HG02759 (cell line): ENCODE measurements around the gene INO80B.
"Not testable (repeated sequence)": the region's sequence is repeated elsewhere in the genome, so short reads cannot be mapped to it uniquely, and the experiment has no call there.

Source experiments
- ATAC-seq: cut with Tn5 transposase; IDR thresholded peaks from one replicate; pipeline ENCODE4 v1.9.1; 2021; ENCODE audit warnings: mild to moderate bottlenecking, moderate library complexity; ENCODE audit not compliant: unreplicated experiment

INO80B gene

DNA sequence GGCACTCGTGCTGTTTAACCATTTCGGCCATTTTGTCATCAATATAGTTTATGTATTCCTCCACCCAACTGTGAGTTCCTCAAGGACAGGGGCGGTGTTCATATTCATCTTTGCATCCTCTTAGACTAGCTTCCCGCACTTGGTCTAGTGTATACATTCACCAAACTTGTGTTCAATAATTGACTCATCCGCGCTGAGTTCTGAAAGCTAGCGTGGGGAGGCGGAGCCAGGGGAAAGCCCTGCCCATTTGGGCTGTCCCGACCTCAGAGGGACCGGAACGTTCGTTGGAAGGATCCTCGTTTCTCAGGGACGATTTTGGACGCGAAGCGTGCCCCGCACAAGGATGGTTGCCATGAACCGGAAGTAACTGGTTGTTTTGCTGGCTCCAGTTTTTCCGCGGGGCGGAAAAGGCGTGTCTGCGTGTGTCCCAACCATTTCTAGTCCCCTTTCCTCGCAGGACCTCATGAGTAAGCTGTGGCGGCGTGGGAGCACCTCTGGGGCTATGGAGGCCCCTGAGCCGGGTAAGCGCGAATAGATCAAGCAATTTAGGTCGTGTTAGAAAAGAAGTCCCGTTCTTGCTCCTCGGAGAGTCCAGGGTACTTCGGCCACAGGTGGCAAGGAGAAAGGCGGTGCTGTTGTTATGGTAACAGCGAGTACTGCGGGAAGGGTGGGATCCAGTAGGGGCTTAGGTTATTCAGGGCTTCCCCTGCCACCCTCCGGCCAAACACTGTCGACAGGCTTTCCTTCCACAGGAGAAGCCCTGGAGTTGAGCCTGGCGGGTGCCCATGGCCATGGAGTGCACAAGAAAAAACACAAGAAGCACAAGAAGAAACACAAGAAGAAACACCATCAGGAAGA lies at the start of gene INO80B:
Gene INO80B, plus strand, starts transcription at position 434 of the 858 bp plus-strand sequence. Its CDS starts 30 bp downstream, at position 464.
- peak; percentile 44 for ATAC-seq

DNA sequence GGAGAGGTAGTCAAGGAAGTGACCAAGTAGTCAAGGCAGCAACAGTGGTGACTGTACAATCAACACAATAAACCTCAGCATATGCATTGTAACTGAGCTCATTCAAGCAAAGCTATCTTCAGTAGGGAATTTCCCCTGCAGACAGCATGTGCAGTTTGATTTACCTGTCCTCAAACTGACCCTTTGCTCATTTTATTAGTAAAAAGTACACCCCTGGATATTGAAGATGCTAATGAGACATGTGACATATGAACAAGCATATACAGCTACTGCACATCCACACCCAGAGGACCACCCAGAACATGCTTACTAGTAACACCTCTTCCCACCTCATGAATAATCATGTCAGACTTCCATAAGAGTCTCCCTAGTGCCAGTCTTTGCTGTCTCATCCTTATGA lies 48.9 kb upstream of the INO80B start:
- ATAC-seq = peak; percentile 81

DNA sequence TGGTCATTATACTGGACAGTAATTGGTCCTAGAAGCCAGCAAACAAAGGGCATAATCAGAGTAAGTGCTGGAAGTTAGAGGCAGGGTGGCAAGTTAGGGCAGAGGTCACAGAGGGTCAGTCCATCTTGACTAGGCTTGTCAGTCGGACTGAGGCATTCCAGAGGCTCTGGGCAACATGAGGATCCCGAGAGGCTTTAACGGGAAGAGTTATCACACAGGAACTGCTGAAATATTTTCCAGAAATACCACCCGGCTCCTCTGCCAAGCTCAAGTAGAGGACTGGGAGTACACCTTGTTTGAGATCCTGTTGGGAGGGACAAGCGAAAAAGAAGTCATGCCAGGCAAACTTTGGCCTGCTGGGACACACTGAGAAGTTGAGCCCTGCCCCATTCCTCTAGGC lies 47.2 kb upstream of the INO80B start:
- no peak for ATAC-seq

DNA sequence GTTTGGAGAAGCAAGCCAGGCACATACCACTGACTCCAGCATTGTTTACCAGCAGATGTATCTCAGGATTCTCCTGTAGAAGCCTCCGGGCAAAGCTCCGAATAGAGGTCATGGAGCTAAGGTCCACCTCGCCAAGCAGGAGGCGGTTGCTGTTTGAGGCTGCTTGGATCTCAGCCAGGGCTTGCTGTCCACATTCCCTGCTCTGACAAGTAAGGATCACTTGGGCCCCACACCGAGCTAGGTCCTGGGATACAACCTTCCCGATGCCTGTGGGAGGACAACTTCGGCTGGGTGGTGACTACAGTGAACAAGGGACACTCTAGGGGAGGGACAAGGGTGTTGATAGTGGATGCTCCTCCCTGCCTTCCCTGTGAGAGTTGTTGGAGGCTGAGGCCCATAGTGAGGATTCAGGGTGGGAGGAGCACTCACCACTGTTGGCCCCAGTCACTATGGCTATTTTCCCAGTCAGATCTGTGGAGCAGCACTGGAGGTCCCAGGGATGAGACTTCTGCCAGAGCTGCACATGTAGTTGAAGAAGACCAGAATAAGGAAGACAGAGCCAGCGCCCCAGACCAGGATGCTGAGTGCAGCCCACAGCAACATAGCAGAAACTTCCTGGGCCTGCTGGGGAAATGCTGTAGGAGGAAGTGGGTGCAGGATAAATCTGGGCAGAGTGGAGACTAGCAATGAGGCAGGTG lies 41.7 kb upstream of the INO80B start:
- no peak for ATAC-seq

DNA sequence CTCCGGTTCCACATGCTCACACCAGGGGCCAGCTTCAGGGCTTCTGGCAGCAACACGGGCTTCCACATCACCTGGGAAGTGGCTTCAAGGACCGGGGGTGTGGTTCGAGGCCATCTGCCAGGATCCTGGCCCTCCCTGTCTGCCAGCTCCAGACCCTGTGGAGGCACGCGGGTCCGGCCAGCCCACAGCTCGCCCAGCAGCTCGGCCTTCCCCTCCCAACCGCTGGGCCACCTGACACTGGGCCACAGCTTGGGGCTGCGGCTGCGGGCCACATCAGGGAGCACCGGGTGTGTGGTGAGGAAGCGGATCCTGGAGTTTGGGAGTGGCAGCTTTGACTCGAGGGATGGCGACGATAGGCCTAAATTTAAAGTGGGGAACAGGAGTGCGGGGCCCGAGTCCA lies 40.4 kb upstream of the INO80B start:
- no peak for ATAC-seq

DNA sequence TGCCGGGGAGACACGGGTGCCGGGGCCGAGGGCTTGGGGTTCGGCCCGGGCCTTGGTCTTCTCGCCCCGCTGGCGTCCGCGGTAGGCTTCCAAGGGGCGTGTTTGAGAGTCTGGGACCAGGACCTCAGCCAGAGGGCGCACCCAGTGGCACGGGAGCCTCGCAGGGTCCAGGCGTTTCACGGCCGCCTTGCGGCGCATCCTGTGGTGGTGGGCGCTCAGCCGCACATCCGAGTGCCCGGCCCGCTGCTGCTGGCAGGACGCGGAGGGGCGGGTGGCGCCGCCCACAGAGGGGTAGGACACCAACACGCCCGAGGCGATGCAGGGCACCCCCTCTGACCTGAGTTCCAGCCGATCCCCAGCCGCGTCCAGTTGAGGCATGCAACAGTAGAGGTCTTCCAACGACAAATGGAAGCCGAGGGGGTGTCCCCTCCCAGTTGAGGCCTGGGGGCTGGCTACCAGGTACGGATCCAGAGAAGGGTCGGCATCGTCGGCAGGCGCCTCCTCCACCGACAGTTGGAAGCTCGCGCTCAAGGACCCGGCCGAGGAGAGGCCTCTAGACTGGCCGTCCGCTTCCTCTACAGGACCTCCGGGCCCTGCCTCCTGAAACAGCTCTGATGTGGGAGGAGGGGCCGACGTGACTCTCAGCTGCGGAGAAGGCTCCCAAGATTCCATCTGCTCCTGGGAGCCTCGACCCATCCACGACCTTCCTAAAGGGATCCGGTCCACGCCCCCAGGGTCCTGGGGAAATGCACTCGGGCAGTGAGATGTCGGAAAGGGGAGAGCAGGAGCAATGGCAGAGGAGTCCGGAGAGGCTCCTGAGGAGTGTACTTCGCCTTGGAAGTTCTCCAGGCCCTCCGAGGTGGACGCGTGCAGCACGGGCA lies 39.8 kb upstream of the INO80B start:
- ATAC-seq = peak; percentile 64

DNA sequence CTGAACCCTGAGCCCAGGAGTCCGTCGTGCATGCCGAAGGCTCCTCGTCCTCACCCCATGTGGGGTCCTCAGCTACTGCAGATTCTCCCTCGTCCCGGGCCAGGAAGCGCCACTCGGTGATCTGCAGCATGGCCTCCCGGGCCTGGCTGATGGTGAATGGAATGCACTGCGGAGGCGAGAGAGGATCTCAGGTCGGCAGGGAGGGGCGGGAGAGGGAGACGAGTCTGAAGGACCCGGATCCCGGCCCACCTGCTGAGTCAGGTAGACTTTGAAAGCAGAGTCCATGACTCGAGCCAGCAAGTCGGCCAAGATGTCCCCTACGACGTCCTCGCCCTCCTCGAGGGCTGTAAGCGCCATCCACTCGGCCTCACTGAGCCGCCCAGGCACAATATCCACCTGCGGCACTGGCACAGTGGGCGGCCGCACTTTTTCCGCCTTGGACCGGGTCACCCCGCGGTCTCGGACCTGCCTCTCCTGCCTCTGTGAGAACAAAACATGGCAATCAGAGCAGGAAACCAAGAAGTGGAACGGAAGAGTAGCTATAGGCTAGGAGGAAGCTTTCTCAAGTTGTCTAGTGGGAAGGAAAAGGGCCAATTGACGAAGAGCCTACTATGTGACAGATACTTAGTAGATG lies 39.0 kb upstream of the INO80B start:
- ATAC-seq = no peak

DNA sequence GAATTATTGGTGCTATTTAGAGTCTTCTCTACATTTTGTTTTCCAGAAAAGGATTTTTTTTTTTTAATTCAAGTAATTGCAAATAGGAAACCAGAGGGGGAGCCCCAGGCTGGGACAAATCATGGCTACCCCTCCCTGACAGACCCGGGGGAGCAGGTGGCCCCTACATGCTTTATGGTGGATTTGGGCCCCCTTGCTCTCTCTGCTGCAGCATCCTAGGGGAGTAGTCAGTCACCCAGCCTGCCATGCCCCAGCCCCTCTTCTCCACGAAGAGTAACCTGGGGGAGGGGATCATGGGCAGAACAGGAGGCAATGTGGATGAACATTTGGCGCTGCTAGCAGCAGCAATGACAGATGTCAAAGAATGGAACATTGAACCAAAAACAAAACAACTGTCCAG lies 38.1 kb upstream of the INO80B start:
- ATAC-seq = no peak

DNA sequence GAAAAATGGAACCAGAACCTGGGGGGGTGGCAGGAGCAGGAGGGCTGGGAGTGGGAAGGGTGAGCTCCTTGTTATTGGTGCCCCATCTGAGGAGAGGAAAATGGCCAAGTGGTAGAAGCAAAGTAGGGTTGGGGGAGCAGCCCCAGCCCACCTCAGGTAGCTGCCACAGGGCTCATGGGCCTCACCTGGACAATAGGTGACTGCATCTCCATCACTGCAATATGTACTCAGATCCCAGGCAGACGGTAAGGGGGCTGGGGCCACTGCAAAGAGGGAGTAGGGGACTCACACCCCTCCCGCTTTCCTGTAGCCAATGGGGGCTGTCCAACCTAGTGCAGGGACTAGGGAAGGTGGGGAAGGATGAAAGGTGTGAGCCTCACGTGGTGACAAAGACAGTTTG lies 37.7 kb upstream of the INO80B start:
- no peak for ATAC-seq

DNA sequence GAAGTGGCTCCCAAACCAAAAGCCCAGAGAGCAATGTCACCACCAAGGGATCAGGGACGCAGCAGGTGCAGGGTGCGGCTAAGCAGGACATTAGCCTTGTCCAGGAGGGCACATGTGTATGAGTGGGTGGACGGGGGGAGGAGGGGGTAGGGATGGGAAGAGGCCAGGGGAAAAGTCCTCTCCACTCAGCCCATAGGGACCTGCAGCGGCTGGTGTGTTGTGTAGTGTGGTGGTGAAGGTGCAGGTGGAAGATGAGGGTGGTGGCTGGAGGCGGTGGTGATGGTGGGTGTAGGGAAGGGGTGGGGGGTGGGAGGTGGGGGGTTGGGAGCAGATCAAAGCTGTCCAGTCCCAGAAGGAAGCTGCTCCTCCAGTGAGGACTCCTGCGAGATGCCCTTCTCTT lies 37.1 kb upstream of the INO80B start:
- ATAC-seq = no peak

DNA sequence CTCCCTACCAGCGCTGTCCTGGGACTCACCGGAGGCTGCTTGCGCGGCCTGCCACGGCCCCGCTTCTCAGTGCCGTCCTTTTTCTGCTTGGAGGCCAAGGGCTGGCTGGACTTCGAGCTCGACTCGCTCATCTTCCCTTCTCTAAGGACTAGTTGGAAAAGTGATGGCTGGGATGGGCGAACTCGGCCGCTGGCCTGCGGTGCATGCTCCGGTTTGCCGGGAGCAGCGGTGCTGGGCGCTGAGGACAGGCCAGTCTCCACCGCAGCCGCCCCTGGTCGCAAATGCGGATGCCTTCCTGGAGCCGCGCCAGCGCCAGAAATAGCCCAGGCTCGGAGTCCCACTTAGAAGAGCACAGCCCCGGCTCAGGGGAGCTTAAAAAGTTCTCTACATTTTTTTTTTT lies 36.6 kb upstream of the INO80B start:
- no peak for ATAC-seq

DNA sequence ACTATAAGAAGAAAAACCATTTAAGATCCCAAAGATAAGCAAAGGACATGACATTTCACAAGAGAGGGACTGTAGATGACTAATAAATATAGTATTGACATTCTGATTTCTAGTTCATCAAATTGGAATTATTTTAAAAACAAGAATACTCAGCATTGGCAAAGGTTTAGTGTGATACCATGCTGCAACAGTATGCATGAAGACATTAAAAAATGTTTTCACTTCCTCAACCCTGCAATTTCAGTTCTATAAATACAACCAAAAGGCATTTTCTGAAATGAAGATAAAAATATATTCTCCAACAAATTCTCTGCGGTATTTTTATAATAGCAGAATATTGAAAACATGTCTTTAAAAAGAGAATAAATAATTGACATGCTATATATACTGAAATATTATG lies 35.5 kb upstream of the INO80B start:
- no peak for ATAC-seq

DNA sequence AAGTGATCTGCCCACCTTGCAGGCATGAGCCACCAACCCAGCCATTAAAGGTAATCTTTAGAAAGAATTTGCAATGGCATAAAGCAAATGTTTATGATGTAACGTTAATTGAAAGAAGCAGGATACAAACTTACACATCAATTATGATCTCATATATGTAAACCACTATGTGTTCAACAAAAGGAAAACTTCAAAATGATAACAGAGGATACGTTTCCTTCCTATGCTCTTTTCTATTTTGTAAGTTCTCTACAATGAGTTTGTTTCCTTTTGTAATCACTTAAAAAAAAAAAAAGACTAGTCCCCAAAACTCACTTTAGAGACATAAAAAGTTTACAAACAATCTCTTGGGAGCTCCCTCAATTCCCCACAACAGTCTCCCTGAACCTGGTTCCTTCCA lies 34.9 kb upstream of the INO80B start:
- ATAC-seq = no peak

DNA sequence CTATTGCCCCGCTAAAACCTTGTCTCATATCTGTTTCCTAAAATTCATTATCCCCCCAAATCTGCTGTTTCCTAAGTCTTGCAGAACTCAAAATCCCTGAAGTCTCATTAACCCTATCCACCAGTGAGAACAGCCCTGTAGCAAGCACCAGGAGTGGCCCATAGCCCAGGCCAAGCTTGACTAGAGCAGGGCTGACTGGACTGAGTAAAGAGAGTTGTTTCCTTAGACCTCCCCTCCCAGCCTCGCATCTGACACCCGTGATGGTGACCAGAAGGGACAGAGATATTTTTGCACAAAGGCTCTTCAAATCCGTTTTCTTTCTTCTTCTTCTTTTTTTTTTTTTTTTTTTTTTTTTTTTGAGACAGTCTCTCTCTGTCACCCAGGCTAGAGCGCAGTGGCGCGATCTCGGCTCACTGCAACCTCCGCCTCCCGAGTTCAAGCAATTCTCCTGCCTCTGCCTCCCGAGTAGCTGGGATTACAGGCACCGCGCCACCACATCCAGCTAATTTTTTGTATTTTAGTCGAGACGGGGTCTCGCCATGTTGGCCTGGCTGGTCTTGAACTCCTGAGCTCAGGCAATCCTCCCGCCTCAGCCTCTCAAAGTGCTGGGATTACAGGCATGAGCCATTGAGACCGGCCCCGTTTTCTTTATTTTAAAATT lies 34.3 kb upstream of the INO80B start:
- ATAC-seq = not testable (repeated sequence)

DNA sequence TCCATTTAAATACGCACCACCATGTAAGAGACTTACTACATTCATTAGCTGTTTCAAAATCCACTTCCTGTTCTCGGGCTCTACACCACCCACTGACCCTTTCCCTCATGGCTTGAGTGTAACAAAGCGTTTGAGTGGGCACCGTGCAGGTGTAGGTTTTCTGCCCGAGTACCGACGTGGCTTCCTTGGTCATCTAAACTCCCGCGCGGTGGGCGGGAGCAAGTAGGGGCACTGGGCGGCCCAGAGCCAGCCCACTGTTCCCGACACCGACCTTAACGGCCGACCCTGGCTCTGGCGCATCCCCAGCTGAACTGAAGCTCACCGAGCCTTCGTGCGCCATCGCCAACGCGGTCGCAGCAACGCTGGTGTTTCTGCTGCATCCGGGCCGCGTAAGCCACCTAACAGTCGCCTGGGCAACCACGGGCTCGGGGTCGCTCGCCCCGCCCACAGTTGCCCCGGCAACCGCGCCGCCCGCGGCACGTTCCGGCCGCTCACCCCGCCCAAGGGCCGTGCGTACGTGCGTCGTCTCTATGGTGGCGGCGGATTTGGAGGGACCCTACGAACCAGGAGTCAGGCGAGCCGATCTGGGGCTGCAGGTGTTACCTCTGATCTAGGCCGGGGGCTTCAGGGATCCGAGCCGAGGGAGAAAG lies 33.5 kb upstream of the INO80B start, which contains the start of the genes C2orf81 and WDR54:
Gene C2orf81, minus strand, starts transcription at position 399 of the 650 bp plus-strand sequence. Its CDS starts 59 bp downstream, at position 340.
Gene WDR54, plus strand, starts transcription at position 510 of the 650 bp plus-strand sequence. CDS start 424 bp downstream, outside the sequence.
- ATAC-seq = peak; percentile 96

DNA sequence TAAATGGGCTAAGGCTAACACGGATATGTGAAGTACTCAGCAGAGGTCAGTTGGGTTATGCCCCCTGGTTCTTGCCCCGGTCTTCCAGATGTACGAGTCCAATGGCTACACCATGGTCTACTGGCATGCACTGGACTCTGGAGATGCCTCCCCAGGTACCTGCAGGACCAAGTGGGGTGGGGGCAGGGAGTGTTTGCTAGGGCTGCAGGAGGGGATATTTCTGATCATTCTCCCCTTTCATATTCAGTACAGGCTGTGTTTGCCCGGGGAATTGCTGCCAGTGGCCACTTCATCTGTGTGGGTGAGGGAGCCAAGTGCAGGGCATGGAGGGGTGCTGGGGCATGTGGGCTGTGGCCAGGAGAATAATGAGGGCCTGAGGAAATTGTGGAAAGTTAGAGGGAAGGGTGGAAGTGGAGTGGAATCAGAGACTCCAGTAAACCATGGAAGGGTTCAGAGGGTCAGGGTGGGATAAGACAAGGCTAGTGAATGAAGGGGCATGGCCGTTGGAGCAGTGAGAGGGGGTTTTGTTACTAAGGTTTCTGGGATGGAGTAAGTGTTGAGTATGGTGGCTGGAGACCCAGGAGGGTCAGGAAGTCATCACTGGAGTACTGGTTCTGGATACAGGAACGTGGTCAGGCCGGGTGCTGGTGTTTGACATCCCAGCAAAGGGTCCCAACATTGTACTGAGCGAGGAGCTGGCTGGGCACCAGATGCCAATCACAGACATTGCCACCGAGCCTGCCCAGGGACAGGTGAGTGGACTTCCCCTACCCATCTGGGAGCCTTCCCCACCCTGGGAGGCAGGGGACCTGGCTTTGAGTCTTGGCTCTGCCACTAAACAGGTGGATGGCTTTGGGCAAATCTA lies 31.4 kb upstream of the INO80B start:
- ATAC-seq = no peak

DNA sequence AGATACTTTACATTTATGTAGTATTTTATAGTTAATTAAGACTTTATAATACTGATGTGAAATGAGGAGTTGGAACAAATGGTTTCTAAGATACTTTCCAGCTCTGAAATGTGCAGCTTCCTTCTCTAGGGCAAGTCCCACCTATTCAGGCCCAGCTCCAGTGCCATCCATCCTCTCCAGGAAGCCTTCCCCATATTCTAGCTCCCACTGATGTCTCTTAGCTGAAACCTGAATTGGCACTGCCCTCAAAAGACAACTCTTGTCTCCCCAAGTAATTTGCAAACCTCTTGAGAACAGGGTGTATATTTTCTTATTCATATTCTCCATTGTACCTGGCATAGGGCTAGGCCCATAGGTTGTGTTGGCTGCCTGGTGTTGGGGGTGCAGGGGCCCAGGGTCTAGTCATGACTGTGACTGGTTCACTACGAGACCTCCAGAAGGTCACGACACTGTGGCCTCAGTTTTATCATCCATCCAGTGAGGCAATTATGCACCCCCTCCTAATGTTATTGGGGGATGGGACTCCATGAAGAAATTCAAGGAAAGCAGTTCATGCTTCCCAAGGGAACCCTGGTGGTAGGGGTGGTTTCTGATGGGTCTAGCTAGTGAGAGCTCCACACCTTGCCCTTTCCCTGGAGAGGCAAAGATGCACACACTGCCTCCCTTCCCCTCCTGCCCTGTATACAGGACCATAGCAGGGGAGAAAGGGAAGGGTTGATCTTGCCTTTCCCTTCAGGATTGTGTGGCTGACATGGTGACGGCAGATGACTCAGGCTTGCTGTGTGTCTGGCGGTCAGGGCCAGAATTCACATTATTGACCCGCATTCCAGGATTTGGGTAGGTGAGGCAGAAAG lies 30.5 kb upstream of the INO80B start:
- no peak for ATAC-seq

DNA sequence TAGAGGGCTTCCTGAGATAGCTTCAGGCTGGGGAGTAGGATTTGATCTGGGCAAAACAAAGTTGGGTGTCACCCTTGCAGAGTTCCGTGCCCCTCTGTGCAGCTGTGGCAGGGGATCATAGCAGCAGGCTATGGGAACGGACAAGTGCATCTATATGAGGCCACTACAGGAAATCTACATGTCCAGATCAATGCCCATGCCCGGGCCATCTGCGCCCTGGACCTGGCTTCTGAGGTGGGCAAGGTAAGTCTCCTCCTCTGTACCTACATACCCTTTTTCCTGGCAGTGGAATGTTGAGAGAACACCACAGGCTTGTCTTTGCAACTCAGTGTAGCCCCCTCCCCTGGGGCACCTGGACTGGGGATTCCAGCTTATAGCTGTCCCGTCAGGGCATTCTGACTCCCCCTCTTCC lies 29.9 kb upstream of the INO80B start:
- ATAC-seq = no peak
